ENCODE results near the gene APOB. TPM values are rescaled to one million over a fixed set of nuclear protein-coding genes. Genes with fewer than 3 reads are reported as not detected.

The APOB gene
- total and polyA plus RNA-seq, 2 of the 13 experiments (the other 11 are each of a cell fraction or from before 2014, with no cell fraction given) = 1,569 to 2,515 TPM

GRCh38 chr2:21032338-21033236, 11.3 kb downstream of the APOB start (continued):
- TF ChIP-seq SNAPC4 (CRISPR knock-in tag; IDR thresholded peaks at IDR 0.05) = no peak
- no peak for TF ChIP-seq NFYC (CRISPR knock-in tag; IDR thresholded peaks at IDR 0.05)
- TF ChIP-seq REL (CRISPR knock-in tag; conservative IDR thresholded peaks at IDR 0.05) = no peak
- TF ChIP-seq SAFB2 (CRISPR knock-in tag; IDR thresholded peaks at IDR 0.05; ENCODE audit: borderline replicate concordance, low read depth) = no peak
- no peak for TF ChIP-seq ZNF605 (CRISPR knock-in tag; IDR thresholded peaks at IDR 0.05)
- TF ChIP-seq ZNF432 (CRISPR knock-in tag; IDR thresholded peaks at IDR 0.05; ENCODE audit: borderline replicate concordance) = no peak
- TF ChIP-seq HDAC6 (IDR thresholded peaks at IDR 0.05; ENCODE audit: low read depth, low read length) = no peak
- TF ChIP-seq, protein P1, sequence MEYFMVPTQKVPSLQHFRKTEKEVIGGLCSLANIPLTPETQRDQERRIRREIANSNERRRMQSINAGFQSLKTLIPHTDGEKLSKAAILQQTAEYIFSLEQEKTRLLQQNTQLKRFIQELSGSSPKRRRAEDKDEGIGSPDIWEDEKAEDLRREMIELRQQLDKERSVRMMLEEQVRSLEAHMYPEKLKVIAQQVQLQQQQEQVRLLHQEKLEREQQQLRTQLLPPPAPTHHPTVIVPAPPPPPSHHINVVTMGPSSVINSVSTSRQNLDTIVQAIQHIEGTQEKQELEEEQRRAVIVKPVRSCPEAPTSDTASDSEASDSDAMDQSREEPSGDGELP (IDR thresholded peaks at IDR 0.05; ENCODE audit: borderline replicate concordance, low read depth) = no peak
- TF ChIP-seq PAX8 (CRISPR knock-in tag; IDR thresholded peaks at IDR 0.05; ENCODE audit: borderline replicate concordance) = 0 out of 2 replicates have a peak, but pooled peaks have one; percentile 6
- peak; percentile 99 for TF ChIP-seq AGO2 (optimal IDR thresholded peaks at IDR 0.05; ENCODE audit: low read depth, low read length)
- 0 out of 2 replicates have a peak, but pooled peaks have one; percentile 31 for TF ChIP-seq RXRA (CRISPR knock-in tag; IDR thresholded peaks at IDR 0.05)
- no peak for TF ChIP-seq TBL1XR1 (IDR thresholded peaks at IDR 0.05; ENCODE audit: borderline replicate concordance, low read length, partially characterized antibody)
- no peak for TF ChIP-seq ATF1 (CRISPR knock-in tag; IDR thresholded peaks at IDR 0.05)
- peak; percentile 41; the same call in 1 of the 2 replicates for TF ChIP-seq ZNF232 (CRISPR knock-in tag; IDR thresholded peaks at IDR 0.05; ENCODE audit: borderline replicate concordance)
- TF ChIP-seq MTA1 (CRISPR knock-in tag; IDR thresholded peaks at IDR 0.05; ENCODE audit: borderline replicate concordance) = no peak
- peak; percentile 57 for TF ChIP-seq HNRNPH1 (optimal IDR thresholded peaks at IDR 0.05; ENCODE audit: low read depth, low read length)
- no peak for TF ChIP-seq THAP11 (CRISPR knock-in tag; IDR thresholded peaks at IDR 0.05)
- TF ChIP-seq HNF4G (IDR thresholded peaks at IDR 0.05; ENCODE audit: borderline replicate concordance, low read depth, low read length) = no peak
- TF ChIP-seq HNF4G (CRISPR knock-in tag; IDR thresholded peaks at IDR 0.05; ENCODE audit: borderline replicate concordance, low read depth) = no peak
- no peak for TF ChIP-seq SP4 (CRISPR knock-in tag; IDR thresholded peaks at IDR 0.05)

Measured in HepG2 (cell line).